Measurements from ENCODE around the gene FGGY. TPM values are rescaled to one million over a fixed set of nuclear protein-coding genes. Genes with fewer than 3 reads are reported as not detected.
A peak's percentile ranks its signal among the peaks of the same experiment; 100 is the strongest.

Gene FGGY
- total RNA-seq, 4 donors from 2014 or later, result 12.4 to 17.5 (median 16.1) TPM

- Histone ChIP-seq H3K27ac (no peak overlapping the region), H3K4me3 (no peak overlapping the region), H3K9me3 (no peaks in the 10 kb centered on the region), H3K27me3 (no peaks in the 10 kb centered on the region), H3K36me3 (no peaks in the 10 kb centered on the region), H3K4me1 (peaks cover 27% of the 10 kb centered on the region)
- DNase-seq (ENCODE audit: low spot score in 2 of 2), result no peak
- no peak for TF ChIP-seq POLR2A (IDR thresholded peaks at IDR 0.05)
- no peak for TF ChIP-seq EP300 (IDR thresholded peaks at IDR 0.05)
- no peak for TF ChIP-seq POLR2AphosphoS5 (IDR thresholded peaks at IDR 0.05)
- TF ChIP-seq, protein P1, sequence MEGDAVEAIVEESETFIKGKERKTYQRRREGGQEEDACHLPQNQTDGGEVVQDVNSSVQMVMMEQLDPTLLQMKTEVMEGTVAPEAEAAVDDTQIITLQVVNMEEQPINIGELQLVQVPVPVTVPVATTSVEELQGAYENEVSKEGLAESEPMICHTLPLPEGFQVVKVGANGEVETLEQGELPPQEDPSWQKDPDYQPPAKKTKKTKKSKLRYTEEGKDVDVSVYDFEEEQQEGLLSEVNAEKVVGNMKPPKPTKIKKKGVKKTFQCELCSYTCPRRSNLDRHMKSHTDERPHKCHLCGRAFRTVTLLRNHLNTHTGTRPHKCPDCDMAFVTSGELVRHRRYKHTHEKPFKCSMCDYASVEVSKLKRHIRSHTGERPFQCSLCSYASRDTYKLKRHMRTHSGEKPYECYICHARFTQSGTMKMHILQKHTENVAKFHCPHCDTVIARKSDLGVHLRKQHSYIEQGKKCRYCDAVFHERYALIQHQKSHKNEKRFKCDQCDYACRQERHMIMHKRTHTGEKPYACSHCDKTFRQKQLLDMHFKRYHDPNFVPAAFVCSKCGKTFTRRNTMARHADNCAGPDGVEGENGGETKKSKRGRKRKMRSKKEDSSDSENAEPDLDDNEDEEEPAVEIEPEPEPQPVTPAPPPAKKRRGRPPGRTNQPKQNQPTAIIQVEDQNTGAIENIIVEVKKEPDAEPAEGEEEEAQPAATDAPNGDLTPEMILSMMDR (IDR thresholded peaks at IDR 0.05), result no peak
- WGBS, result 91% methylated on average over 2 of the region's 2 CpGs
Measured at GRCh38 chr1:59364037-59364436, 67.1 kb downstream of the FGGY start.

DNA sequence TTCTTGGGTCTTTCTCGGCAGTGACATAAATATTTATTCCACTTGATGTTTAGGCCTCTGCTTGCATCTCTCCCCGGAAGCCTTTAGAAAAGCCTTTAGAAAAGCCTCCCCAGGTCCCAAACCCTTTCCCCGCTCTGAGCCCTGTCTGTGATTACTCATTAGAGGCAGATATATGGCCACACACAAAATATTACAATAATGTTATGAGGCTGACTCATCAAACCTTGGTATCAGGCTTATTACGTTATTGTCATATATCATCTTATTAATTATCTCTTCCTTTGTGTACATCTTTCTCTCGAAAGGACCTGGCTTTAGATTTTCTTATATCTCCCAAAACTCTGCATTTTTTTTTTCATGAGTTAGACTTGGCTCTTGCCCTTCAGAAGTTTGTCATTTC lies 69.5 kb downstream of the FGGY start:
- TF ChIP-seq, protein P1 (IDR thresholded peaks at IDR 0.05), result no peak
- no peak for TF ChIP-seq EP300 (IDR thresholded peaks at IDR 0.05)
- no peak for TF ChIP-seq POLR2AphosphoS5 (IDR thresholded peaks at IDR 0.05)
- TF ChIP-seq POLR2A (IDR thresholded peaks at IDR 0.05), result no peak
- Histone ChIP-seq H3K27me3 (no peaks in the 10 kb centered on the region), H3K4me3 (no peak overlapping the region), H3K4me1 (peaks cover 17% of the 10 kb centered on the region), H3K36me3 (no peaks in the 10 kb centered on the region), H3K9me3 (no peaks in the 10 kb centered on the region), H3K27ac (no peak overlapping the region)
- DNase-seq (ENCODE audit: low spot score in 2 of 2), result no peak
- 85% methylated on average over 5 of the region's 5 CpGs for WGBS

- WGBS, result 55% methylated on average over 6 of the region's 6 CpGs
- no peaks in the 10 kb centered on the region for H3K9me3 ChIP-seq
- peak; percentile 80 to 90 for DNase-seq (ENCODE audit: low spot score in 2 of 2)
- TF ChIP-seq POLR2AphosphoS5 (IDR thresholded peaks at IDR 0.05) (peak in 1 of 3 donors; percentile 45), POLR2A (IDR thresholded peaks at IDR 0.05) (no peak)
- H3K36me3 ChIP-seq, result no peaks in the 10 kb centered on the region
- peaks cover 17% of the 10 kb centered on the region for H3K4me1 ChIP-seq
- no peaks in the 10 kb centered on the region for H3K27me3 ChIP-seq
- H3K27ac ChIP-seq, result peak overlapping the region; percentile 63
- no peak overlapping the region for H3K4me3 ChIP-seq
Measured at GRCh38 chr1:59367301-59368007, 70.6 kb downstream of the FGGY start.

DNA sequence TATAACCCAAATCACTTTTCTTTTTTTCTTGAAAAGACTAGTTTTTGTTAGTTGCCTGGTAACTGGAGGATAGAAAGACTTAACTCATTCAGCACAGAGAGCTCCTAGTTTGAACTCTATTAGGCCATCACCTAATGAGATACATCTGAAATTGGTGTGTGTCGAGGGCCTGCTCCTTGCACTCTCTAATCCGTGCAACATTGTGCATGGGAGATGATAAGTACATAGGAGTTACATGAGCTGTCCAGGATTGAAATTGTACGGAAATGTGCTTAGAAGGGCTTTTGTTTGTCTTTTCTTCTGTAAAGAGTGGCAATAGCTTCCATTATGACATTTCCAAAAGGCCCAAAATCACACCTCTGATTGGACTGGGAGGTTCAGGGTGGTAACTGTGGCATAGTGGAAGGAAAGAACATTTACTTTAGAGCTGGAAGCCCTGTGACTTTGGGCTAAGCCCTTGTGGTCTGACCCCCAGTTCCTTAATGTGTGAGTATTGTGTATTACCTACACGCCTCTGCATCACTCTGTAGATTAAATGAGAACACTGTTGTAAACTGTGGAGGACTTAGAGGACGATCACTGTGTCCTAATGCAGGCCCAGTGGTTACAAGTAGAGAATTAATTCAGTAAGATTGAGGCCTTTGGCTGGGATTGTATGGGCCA lies 71.2 kb downstream of the FGGY start:
- no peaks in the 10 kb centered on the region for H3K27me3 ChIP-seq
- peaks cover 17% of the 10 kb centered on the region for H3K4me1 ChIP-seq
- H3K9me3 ChIP-seq, result no peaks in the 10 kb centered on the region
- TF ChIP-seq EP300 (IDR thresholded peaks at IDR 0.05) (no peak), POLR2A (IDR thresholded peaks at IDR 0.05) (no peak), POLR2AphosphoS5 (IDR thresholded peaks at IDR 0.05) (no peak)
- TF ChIP-seq, protein P1 (IDR thresholded peaks at IDR 0.05), result no peak
- peak overlapping the region; percentile 31 for H3K27ac ChIP-seq
- no peak overlapping the region for H3K4me3 ChIP-seq
- 80% methylated on average over 5 of the region's 5 CpGs for WGBS
- H3K36me3 ChIP-seq, result no peaks in the 10 kb centered on the region
- DNase-seq (ENCODE audit: low spot score in 2 of 2), result no peak

DNA sequence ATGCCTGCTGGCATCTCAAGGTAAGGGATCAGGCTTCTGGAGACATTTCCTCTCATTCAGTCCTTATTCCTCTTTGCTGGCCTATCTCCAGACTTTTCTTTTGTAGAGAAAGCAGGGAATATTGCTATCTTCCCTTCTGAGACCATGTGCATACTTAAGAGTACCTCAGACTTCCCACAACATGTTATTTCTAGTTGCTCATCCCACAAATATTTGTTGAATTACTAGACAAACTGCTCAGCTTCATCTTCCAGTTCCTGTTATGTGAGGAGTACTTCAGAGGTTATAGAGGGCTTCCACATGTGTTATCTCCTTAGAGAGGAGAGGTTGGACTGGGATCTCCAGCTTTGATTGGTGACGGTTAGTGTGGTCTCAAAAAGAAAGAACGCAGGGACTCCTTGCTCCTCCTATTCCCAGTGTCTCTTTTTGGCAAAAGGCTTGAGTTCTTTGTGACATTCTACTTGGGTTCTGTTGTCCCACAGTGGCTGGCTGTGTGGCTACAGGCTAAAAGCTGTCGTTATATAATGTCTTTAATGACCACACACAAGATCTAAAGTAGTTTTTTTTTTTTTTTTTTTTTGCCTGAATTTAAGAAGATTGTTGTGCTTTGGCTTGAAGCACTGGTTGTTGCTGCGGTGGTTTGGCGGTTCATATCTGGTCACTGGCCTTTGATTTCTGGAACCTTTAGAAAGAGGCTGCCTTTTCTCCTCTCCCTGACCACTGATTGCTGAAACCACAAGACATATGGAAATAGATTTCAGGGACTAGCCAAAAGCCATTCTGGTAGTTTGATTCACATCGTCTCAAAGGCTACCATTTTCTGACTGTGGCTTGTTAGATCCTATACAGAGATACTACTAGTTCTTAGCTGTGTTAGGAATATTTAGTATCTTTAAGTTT lies 78.7 kb downstream of the FGGY start:
- no peak for DNase-seq (ENCODE audit: low spot score in 2 of 2)
- H3K9me3 ChIP-seq, result no peaks in the 10 kb centered on the region
- TF ChIP-seq POLR2AphosphoS5 (IDR thresholded peaks at IDR 0.05) (no peak), EP300 (IDR thresholded peaks at IDR 0.05) (no peak), POLR2A (IDR thresholded peaks at IDR 0.05) (no peak)
- TF ChIP-seq, protein P1 (IDR thresholded peaks at IDR 0.05), result no peak
- 57% methylated on average over 6 of the region's 6 CpGs for WGBS
- H3K4me3 ChIP-seq, result no peak overlapping the region
- no peaks in the 10 kb centered on the region for H3K36me3 ChIP-seq
- no peak overlapping the region for H3K27ac ChIP-seq
- H3K4me1 ChIP-seq, result no peaks in the 10 kb centered on the region
- H3K27me3 ChIP-seq, result no peaks in the 10 kb centered on the region
